ENCODE data around the gene KCNK5.

Gene KCNK5

DNA sequence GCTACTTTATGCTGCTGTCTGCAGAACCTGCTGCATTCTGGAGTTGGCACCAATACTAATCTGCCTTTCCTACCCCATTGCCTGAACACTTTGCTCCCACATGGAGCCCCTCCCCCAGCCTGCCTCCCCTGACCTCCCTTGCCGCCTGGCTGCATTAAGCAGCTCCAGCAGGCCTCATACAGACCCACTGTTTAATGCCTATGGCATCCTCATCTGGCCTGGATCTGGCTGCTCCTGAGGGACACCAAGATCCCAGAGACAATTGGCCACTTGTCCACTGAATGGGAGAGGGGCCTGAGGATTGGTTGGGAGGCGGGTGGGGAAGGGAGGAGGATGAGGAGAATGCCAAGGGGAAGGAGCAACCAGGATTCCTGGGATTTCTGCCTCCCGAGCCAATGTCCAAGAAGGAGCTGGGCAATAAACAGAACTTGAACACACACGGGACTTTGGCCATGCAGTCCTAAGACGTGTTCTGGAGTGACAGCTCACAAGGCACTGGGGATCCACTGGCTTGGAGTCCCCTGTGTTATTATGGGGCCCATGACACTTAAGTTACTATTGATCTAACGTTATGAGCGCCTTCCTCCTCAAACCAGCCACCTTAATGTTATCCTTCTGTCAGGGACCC is 10.4 kb upstream of the KCNK5 start:
- DNase-seq = no peak

DNA sequence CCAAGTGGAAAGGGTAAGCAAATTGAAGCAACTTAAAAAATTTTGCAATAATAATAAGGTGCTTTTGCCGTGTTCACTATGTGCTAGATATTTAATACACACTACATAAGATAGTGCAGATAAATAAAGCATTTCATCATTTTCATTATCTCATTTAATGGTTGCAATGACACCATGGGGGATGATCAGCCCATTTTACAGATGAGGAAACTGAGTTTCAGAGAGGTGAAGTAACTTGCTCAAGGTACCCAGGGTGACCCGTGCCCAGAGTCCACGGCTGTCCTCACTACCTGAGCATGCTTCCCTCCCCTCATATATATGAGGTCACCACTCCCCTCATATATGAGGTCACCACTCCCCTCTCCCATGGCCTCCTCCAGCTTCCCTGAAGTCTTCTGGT is 7.5 kb upstream of the KCNK5 start:
- no peak for DNase-seq

DNA sequence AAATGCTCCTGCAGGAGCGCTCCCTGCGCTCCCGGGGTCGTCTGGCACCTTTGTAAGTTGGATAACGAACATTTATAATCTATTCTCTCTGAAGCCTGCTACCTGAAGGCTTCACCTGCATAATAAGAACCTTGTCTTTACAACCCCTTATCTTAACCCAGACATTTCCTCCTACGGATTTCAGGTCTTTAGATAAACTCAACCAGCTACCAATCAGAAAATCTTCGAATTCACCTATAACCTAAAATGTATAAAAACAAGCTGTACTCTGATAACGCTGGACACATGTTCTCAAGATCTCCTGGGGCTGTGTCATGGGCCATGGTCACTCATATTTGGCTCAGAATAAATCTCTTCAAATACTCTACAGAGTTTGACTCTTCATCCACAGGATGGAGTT is 4.1 kb upstream of the KCNK5 start:
- DNase-seq = no peak

DNA sequence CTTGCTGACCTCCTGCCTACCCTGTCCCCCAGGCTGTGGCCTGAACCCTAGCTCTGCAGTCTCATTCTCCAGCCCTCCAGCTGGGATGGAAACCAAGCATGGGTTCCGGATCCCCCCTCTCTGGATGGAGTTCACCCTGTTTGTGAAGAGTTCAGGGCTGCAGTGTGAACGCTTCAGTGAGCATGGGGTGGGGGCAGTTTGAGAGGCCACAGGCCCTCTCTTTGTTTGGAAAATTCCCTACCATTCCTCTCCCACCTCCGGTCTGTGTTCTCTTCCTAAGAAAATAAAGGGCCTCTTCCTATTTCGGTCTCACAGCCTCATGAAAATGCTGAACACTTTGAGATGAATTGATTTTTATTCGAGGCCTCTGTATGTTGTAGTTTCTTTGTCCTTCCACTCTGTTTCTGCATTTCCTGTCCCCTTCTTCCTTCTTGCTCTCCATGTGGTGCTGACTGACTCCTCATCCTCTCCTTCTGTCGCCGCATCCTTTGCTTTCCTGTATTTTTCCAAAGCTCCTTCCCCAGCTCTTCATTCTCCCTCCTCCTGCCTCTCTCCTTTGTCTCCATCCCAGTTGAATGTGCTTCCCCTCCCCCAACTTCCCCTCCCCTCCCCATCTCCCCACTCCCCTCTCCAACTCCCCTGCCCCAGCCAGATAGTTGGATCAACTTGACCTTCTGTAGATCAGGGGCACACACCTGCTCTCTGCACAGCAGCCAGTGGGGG is 2.4 kb upstream of the KCNK5 start:
- DNase-seq = no peak

DNA sequence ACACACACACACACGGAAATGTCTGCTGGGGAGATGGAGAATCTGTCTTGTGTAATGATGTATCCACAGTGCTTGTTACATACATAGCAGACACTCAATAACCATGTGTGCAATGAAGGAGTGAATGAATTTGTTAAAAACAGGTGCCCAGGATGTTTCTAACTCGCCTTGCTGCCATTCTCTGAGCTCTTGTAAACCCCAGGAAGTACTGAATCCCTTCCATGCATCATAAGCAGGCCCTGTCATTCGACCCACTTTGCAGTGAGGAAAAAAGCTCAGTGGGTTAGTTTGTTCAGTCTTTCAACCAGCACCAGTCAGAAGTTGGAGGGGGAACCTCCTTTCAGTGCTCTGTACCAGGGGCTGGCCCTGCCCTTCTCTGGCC is 1.4 kb upstream of the KCNK5 start:
- no peak for DNase-seq

DNA sequence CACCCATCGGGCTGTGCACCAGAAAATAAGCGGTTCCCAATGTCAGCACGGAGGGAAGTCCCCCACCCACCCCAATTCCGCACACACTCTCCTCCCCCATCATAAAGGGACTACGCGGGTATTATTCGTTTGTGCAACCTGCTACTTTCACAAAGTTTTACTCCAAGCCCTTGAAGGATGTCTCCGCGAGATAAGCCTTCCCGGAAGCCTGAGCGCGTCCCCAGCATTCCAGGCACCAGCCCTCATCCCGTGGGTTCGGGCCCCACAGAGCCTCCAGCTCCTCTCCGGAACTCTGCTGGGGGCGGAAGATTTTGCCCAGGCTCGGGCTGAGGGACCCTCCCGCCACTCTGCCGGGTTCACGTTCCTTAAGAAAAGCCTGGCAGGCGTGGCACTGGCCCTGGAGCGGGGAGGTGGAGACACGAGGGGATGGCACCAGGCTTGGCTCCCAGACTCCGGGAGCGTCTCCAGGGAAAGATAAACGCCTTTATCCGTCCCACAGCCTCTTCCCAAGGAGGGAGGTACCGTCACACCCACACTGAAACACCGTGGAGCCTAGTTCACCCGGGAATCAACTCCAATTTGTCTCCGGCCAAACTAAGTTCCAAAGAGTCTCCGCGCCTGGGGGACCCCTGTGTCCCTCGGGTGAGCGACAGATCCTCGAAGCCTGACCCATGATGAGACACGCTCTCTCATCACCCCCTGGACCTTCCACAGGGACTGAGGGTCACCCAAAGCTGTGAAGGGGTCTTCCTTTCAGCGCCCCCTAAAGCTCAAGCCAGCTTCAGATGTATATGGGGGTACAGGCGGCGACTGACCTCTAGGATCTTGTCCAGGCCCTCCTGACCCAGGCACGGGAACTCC is 934 bp downstream of the KCNK5 start:
- DNase-seq = no peak

DNA sequence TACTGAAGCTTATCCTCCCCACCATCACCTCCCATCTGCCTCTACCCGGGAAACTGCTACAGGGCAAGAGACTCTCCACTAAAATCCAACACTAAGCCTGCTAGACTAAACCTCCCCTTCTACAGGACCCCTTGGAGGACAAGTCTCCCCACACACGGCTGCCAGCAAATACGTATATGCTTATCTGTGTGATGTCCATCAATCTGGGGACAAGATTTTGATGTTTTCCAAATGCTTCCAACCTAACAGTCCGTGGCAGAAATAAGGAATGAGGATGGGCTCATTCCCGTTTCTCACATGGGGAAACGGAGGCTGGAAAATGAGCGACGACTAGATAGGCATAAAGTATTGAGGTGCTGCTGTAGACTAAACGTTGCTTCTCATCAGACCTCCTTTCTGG is 1.8 kb downstream of the KCNK5 start:
- no peak for DNase-seq

DNA sequence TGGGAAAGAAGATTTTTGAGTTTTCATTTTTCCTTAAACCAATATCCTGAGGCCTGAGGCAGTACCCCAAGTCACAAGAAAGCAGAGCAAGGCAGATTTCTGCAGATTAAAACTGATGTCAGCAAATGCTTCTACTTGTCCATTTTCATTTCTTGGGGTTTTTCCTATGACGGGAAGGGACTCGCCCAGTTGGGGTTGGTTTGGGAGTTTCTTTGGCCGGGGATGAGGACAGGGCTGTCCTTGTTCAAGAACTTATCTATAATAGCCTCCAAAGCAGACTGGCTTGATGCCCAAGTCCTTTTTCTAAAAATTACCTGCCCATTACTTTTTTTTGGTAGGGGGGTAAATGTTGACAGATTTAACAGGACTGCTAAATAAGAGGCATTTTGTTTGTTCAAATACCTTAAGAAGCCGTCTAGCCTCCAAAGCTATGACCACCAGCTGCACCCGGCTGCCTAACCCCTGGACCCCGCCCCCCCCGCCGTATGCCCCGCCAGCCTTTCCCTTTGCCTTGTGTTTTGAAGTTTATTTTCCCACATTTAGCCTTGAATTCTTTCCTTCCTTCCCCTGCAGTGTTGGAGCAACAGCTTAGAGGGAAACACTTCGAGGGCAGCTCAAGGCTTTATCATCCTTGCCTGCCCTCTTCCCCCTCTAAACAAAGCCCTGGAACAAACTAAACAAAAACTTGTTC is 2.5 kb downstream of the KCNK5 start:
- DNase-seq = no peak

DNA sequence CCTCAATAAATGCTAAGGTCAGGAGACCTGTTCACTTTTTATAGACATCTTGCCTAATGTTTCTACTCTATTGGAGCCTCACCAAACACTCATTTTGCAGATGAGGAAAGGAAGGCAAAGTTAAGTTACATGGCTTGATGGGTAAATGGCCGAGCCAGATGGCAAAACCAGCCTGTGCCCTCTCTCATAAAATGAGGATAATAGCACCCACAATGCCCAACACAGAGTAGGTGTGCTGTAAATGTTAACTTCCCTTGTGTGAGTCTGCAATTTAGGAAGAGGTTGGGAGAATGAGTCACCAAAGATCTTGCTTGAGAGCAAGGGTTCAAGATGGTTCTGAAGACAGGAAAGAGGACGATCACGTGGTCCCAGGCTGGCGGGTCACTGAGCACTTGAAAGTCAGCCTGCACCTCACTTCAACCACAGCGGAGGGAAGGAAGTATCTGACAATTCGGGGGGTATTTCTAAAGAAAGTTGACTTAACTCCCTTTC is 3.3 kb downstream of the KCNK5 start:
- peak; percentile 24 for DNase-seq

DNA sequence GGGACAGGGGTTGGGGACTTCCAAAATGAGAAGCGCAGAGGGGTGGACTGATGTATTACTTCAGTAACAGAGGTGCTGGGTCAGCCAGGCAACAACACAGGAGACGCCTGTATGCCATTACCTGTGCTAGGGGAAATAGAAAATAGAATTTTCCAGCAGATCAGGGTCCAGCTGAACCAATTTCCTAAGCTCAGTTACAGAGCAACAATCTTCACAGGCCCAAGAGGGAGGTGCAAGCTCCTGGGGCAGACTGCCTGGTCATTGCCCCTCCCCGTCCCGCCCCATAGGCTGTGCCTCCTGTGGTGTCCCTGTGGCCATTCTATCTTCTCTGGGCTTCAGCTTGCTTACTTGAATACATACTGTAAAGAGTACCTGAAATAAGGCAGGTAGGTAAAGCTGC is 3.7 kb downstream of the KCNK5 start:
- DNase-seq = no peak

DNA sequence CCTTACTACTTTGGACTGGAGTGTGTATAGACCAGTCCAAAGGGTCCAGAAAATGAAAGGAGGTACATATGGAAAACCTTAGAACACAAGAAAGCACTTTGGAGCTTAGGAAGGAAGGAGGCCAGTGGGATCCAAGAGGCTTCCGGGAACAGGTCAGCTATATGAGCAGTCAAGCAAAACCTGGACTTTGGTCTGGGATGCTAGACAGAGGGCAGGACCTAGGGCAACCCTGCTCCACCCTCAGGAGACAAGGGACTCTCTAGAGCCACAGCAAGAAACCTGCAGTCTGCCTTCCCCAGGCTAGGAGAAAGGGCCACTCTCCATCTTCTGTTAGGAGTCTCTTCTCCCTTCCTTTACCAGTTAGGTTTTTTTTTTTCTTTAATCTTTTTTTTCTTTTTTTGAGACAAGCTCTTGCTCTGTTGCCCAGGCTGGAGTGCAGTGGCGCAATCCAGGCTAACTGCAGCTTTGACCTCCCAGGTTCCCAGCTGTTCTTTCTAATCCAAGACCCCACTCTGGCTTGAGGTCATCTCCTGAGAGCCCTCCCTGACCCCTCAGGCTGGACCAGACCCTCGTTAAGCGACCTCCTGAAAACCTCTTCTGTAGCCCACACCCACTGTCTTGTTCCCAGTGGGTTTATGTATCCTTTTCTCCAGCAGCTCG is 4.6 kb downstream of the KCNK5 start:
- no peak for DNase-seq

DNA sequence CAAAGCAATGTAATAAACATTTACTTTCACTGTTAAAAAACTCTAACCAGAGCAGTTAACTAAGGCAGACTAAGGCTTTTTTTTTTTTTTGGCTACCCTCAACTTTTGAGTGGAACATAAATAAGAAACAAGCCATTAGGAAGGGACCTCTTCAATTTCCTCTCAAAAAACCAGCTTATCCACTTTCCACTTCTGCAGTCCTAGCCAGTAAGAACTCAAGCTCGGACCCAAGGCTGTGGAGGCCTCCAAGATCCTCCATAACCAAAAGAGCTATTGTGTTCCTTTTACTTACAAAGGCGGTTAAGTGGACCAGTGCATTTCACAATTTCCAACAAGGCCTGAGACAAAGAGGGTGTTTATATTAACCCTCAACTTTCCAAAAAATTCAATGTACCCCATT is 5.3 kb downstream of the KCNK5 start:
- DNase-seq = no peak

DNA sequence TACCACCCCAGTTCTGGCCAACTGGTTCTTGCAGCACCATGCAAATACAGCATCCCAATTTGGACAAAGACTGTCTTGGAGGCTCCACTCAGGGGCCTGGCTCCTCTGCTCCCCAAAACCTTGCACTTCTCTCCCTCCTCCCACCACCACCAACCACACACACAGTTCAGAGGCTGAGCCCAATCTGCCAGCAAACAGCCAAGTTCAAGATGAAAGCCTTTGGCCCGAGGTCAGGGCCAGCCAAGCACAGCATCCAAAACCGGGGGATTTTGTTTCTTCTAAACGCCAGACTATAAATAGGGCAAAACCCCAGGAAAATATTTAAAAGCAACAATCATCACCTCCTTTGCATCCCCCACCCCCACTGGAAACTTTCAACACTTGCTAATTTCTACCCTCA is 5.7 kb downstream of the KCNK5 start:
- DNase-seq = no peak

DNA sequence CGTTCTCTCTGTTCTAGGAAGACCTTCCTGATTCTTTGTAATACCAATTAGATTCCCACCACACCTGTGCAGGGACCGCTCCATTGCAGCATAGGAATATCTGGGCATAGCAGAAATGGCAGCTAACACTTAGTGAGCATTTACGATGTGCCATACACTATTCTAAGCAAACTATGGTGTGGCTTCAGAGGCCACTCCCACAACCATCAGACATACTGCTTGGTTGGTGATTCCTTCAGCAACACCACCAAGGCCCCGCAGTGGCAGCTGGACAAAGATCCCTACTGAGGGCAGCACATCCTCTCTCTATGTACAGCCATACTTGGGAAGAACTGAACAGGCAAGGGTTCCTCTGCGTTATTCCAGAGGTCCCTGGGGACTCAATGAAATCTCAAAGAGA is 6.2 kb downstream of the KCNK5 start:
- no peak for DNase-seq

DNA sequence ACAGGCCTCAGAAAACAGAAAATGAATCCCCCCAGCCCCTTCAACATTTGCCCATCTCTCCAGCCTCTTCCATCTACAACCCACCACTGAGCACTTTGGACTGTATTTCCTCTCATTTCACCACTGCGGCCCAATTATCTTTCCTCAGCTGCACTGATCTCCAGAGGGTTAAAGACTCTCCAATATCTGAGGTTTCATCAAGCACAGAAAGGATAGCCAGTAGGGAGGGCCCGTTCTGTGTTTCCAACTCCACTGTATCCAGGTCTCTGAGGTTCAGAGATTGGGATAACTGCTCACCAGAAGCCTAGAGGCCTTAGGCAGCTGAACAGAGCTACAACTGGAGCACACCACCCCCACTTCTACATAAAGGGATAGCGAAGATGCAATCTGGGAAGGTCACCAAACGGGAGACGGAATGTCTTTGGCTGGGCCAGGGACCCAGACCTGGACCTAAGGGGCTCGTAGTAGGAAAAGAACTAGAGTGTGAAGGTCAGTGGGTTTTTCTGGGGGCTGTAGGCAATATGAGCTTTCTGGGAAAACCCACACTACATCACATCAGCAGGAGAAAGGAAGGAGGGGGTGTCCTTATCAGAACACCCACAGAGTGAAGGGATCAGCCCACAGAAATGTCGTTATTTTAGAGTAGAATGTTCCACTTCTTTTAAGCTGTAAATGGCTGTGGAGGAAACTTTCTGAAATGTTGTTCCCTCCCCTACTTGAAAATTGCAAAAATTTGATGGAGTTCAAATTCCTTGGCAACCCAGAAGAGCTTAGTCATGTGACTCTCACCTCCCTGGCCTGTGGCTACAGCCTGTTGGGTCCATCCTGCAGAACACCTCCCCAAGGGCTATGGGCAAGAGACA is 7.3 kb downstream of the KCNK5 start:
- DNase-seq = no peak

DNA sequence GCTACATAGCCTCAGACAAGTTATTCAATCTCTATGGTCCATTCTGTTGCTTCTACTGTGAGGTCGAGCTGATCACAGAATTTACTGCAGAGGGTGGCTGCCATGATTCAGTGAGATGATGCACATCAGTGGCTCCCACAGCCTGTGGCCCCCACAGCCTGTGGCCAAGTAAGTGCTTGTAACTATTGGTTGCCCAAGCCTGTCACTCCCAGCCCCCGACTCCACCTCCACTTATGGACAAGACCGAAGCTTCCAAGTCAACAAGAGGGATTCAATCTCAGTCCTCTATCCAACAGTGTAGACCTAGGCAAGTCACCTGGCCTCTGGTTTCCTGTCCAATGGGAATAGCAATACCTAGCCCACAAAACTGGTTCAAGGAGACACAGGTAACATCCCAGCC is 8.2 kb downstream of the KCNK5 start:
- DNase-seq = no peak

DNA sequence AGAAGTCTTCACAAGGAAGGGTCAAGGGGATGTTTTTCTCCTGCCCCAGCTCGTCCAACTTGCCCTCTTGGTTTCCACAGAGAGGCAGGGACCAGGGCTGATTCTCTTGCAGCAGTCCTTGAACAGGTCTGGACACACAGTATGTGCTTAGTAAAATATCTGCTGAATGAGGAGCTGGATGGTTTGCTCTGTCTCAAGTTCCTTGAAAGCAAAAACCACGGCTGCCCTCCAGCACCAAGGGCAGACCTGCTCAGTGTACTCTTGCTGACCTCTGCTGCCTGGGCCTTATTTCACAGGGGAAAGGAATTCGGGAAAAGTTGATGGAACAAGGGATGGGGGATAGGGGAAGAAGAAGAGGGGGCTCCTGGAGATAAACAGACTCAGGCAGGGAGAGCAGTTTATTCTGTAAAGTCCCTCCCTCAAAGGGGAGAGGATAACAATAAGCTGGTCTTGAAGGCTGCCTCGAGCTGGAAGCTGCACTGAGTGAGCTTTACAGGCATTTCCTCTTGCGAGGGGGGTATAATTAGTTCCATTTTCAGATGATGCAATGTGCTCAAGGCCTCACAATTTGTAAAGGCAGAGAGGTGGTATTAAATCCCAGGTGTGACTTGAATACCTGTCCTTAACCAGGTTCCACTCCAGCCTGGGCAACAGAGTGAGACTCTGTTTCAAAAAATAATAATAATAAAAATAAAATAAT is 10.3 kb downstream of the KCNK5 start:
- DNase-seq = no peak

DNA sequence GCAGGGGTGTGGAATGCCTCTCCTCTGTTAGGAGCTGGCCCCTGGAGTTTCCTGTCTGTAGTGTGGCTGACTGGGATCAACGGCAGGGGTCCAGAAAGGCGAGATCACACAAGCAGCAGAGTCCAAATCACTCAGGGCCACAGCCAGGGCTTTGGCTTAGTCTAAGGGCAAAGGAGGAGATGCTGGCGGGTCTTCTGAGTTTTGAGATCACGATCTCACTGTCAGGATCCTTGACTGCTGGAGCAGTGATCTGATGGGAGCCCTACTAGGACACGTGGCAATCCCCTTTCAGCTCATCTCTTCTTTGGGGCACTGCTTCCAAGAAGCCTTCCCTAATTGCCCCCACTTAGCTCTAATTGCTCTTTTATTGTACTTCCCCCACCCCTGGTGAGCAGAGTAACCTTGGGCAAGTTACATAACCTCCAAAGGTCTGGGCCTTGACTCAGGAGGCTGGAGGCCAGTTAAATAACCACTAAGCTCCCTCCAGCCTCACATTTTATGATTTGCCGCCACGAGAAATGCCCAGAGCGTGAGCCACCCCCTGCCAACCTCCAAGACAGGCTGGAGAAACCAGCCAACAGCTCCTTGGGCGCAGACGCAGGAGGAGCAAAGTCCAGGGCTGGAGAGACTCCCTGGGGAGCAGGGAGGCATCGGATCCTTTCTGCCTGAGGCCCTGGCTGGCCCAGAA is 12.0 kb downstream of the KCNK5 start:
- DNase-seq = no peak

DNA sequence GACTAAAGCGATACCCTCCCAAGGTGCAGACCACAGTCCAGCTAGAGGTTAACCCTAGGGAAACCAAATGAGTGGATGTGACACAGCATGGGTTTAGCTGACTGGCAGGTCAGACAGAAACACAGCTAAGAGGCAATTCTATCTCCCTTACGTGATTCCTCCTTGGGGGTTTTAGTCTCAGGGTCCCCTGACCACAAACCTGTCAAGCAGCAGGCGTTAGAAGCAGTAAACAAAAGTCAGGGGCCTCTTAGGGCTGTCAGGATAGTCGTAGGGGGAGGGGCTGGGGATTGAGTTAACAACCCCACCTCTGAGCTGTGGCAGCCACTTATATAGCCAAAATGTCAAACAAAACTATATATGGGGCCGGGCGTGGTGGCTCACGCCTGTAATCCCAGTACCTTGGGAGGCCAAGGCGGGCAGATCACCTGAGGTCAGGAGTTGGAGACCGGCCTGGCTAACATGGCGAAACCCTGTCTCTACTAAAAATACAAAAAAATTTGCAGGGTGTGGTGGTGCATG is 13.6 kb downstream of the KCNK5 start:
- peak; percentile 29 for DNase-seq

Measured in NK-92 treated with Interleukin-12 subunit alpha and Interleukin-12 subunit beta, amount 100 ng/mL, for 24 hours (cell line).